Panc1 (cell line): ENCODE measurements around the gene CFP. TPM values are rescaled to one million over a fixed set of nuclear protein-coding genes. Genes with fewer than 3 reads are reported as not detected.

Experiments
- ATAC-seq: fragments of 200-7000 bp; cut with Tn5 transposase; 2 replicates; pipeline ENCODE4 v1.9.1; 2020; ENCODE audit warnings: mild to moderate bottlenecking, moderate library complexity
- BruUV-seq: library from RNA; stranded (reverse); fragments of 400-500 nt; replicated peaks from 2 replicates; lab custom pipeline; 2021; lab: Mats Ljungman, UMichigan
- CTCF ChIA-PET: fragments of 300-600 bp; sonication (Branson Sonifier 250); formaldehyde crosslinking; loops from one replicate; lab custom pipeline; 2022; ENCODE audit warnings: antibody characterized with exemption; lab: Charles Lee
- POLR2A ChIA-PET: fragments of 300-600 bp; sonication (Branson Sonifier 250); formaldehyde crosslinking; loops from one replicate; lab custom pipeline; 2022; ENCODE audit warnings: antibody characterized with exemption; lab: Charles Lee
- DNase-seq: peaks from one replicate; pipeline ENCODE4 v3.0.0-alpha.2; 2010; ENCODE audit warnings: low read depth, low spot score
- H3K27ac ChIP-seq: 2 replicates; pipeline ENCODE4 v1.5.1; 2011; ENCODE audit warnings: mild to moderate bottlenecking, low read length, inconsistent platforms
- H3K27me3 ChIP-seq: fragments of 200-500 bp; sonication (Bioruptor generic); 2 replicates; pipeline ENCODE4 v1.6.0; 2014; ENCODE audit warnings: low read length, inconsistent platforms; ENCODE audit not compliant: control insufficient read depth, insufficient read depth
- H3K36me3 ChIP-seq: fragments of 200-500 bp; sonication (Bioruptor generic); 2 replicates; pipeline ENCODE4 v1.5.1; 2014; ENCODE audit warnings: inconsistent platforms, mild to moderate bottlenecking, low read length, moderate library complexity; ENCODE audit not compliant: control insufficient read depth, insufficient read depth
- H3K4me1 ChIP-seq: 2 replicates; pipeline ENCODE4 v1.5.1; 2011; ENCODE audit warnings: inconsistent platforms, mild to moderate bottlenecking, low read length, moderate library complexity; ENCODE audit not compliant: control insufficient read depth, insufficient read depth
- H3K4me3 ChIP-seq, 2 experiments: 2 replicates each; pipeline ENCODE4 v1.5.1; 2011 to 2012; ENCODE audit warnings: low read depth in 2 of 2, low read length in 2 of 2, mild to moderate bottlenecking in 2 of 2, inconsistent platforms in 1 of 2, moderate library complexity in 1 of 2
- H3K9me3 ChIP-seq: fragments of 200-500 bp; sonication (Bioruptor generic); 2 replicates; pipeline ENCODE4 v1.5.1; 2014; ENCODE audit warnings: low read depth, mild to moderate bottlenecking, inconsistent platforms, low read length, moderate library complexity; ENCODE audit not compliant: control insufficient read depth, insufficient read depth
- CTCF ChIP-seq: fragments of 450-650 bp; IDR thresholded peaks from 2 replicates; pipeline ENCODE4 v1.5.1; 2017; ENCODE audit warnings: mild to moderate bottlenecking
- POLR2AphosphoS5 ChIP-seq: IDR thresholded peaks from 2 replicates; pipeline ENCODE4 v1.6.1; 2012; ENCODE audit warnings: mild to moderate bottlenecking, low read depth, low read length, moderate library complexity
- REST ChIP-seq, 2 experiments: IDR thresholded peaks; 2 replicates each; pipeline ENCODE4 v1.6.1; 2011 to 2012; ENCODE audit warnings: low read depth in 2 of 2, control low read depth in 1 of 2, low read length in 1 of 2, mild to moderate bottlenecking in 1 of 2, moderate library complexity in 1 of 2; ENCODE audit not compliant: insufficient read depth in 1 of 2
- SIN3A ChIP-seq: IDR thresholded peaks from 2 replicates; pipeline ENCODE4 v1.6.1; 2012; ENCODE audit warnings: low read depth, mild to moderate bottlenecking, low read length, moderate library complexity, borderline replicate concordance; ENCODE audit not compliant: insufficient read depth
- TCF7L2 ChIP-seq: IDR thresholded peaks from 2 replicates; pipeline ENCODE4 v1.6.1; 2011; ENCODE audit warnings: mild to moderate bottlenecking, low read depth, low read length, inconsistent platforms
- in situ Hi-C: cut with HindIII; loops from 2 replicates; pipeline ENCODE4 v1.10.0; 2016; ENCODE audit warnings: low sequenced_read_pairs, low pct_unique_long_range_greater_than_20kb
- intact Hi-C: fragments of 100-400 bp; cut with micrococcal nuclease; formaldehyde crosslinking; loops from one replicate; pipeline ENCODE4 v1.10.0; 2022; ENCODE audit not compliant: unreplicated experiment
- total RNA-seq: library from RNA; stranded (reverse); gene quantifications from one replicate; pipeline ENCODE4 v1.2.1, GENCODE V29; 2021; ENCODE audit not compliant: unreplicated experiment

Gene CFP
- total RNA-seq, 1 experiment from 2014 or later = 0.59 TPM

GRCh38 chrX:47645530-47645929, 15.8 kb upstream of the CFP start:
- ATAC-seq = no peak
- no peaks in the 10 kb centered on the region for H3K9me3 ChIP-seq
- ChIA-PET POLR2A (no interaction called here), CTCF (no interaction called here)
- TF ChIP-seq POLR2AphosphoS5 (no peak), TCF7L2 (no peak), REST (IDR thresholded peaks at IDR 0.05; ENCODE audit: insufficient read depth in 1 of 2, low read depth in 2 of 2, low read length in 1 of 2) (no peak), CTCF (no peak), SIN3A (no peak)
- intact Hi-C loops = no loop called here
- H3K4me3 ChIP-seq = no peak overlapping the region
- H3K4me1 ChIP-seq = 0 out of 2 replicates have a peak, but pooled peaks cover 5% of the 10 kb centered on the region
- no peak overlapping the region for H3K27ac ChIP-seq
- H3K27me3 ChIP-seq = no peaks in the 10 kb centered on the region
- BruUV-seq = no TSS peak
- H3K36me3 ChIP-seq = no peaks in the 10 kb centered on the region; the same call in 1 of the 2 replicates
- DNase-seq = no peak
- in situ Hi-C loops = no loop called here

GRCh38 chrX:47644557-47645091, 14.9 kb upstream of the CFP start:
- no TSS peak for BruUV-seq
- no peaks in the 10 kb centered on the region for H3K27me3 ChIP-seq
- peak; percentile 45 for TF ChIP-seq CTCF
- TF ChIP-seq TCF7L2 = no peak
- POLR2A ChIA-PET = no interaction called here
- no peak overlapping the region for H3K4me3 ChIP-seq
- no peaks in the 10 kb centered on the region for H3K9me3 ChIP-seq
- CTCF ChIA-PET = no interaction called here
- no peak overlapping the region for H3K27ac ChIP-seq
- intact Hi-C loops = no loop called here
- in situ Hi-C loops = no loop called here
- DNase-seq = no peak
- H3K4me1 ChIP-seq = 0 out of 2 replicates have a peak, but pooled peaks cover 5% of the 10 kb centered on the region
- peaks cover 4% of the 10 kb centered on the region for H3K36me3 ChIP-seq
- peak; percentile 81 for ATAC-seq
